ENCODE results near the gene LHFPL3. TPM values are rescaled to one million over a fixed set of nuclear protein-coding genes. Genes with fewer than 3 reads are reported as not detected.

Gene LHFPL3
- total RNA-seq, 1 experiment from 2014 or later = not detected

DNA sequence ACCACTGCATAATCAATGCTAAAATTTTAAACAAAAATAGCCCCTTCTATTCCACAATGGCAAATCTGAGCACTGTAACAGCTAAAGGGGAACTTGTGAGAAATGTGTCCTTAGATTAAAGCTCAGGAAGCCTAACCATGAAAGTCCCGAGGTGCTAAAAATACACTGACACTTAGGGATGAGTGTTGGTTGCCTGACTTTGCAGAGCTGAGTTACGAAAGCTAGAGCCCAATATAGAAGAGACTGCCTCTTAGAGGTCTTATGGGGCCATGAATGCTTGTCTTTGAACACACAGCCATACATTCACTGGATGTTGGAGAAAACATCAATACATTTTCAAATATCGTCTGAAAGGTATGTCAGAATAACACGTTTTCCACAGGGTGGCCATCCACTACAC, 209.7 kb downstream of the LHFPL3 start:
- intact Hi-C loops (cut with micrococcal nuclease) = no loop called here

GRCh38 chr7:104541897-104542296, 213.5 kb downstream of the LHFPL3 start:
- RAD21 ChIA-PET (ENCODE audit: low non-redundant PET in 1 of 2, low total read pairs in 2 of 2, uncharacterized antibody in 2 of 2, unreplicated experiment in 2 of 2) = no interaction called here
- ATAC-seq (no peak), DNase-seq (ENCODE audit: low read depth, low spot score) (no peak)
- Histone ChIP-seq H3K79me2 (ENCODE audit: insufficient read depth, low read length) (no peaks in the 10 kb centered on the region), H3K4me2 (ENCODE audit: low read length) (no peak overlapping the region), H2AFZ (ENCODE audit: low read depth, low read length, poor library complexity, severe bottlenecking) (no peak overlapping the region), H4K20me1 (ENCODE audit: insufficient read depth) (no peaks in the 10 kb centered on the region), H3K4me1 (ENCODE audit: control insufficient read depth in 1 of 2, insufficient read depth in 2 of 2, low read length in 2 of 2) (no peaks in the 10 kb centered on the region), H3K9me2 (ENCODE audit: insufficient read depth) (no peaks in the 10 kb centered on the region), H3K27ac (ENCODE audit: low read depth, low read length) (no peak overlapping the region), H3K36me3 (ENCODE audit: control insufficient read depth in 1 of 2, insufficient read depth in 2 of 2, low read length in 2 of 2) (no peaks in the 10 kb centered on the region), H3K9me3 (ENCODE audit: control insufficient read depth in 1 of 2, insufficient read depth in 1 of 2, low read depth in 1 of 2, low read length in 2 of 2) (no peaks in the 10 kb centered on the region), H3K9ac (ENCODE audit: low read length) (no peak overlapping the region), H3K27me3 (ENCODE audit: insufficient read depth, low read length) (no peaks in the 10 kb centered on the region; the same call in 1 of the 2 replicates), H3K4me3 (replicated peaks in 1 of 2; ENCODE audit: low read depth in 1 of 2, low read length in 2 of 2) (no peak overlapping the region)
- POLR2A ChIA-PET = no interaction called here
- BruUV-seq (replicated peaks) = no TSS peak
- CTCF ChIA-PET = no interaction called here
- intact Hi-C loops (cut with micrococcal nuclease) = no loop called here
- no peak for TF ChIP-seq EZH2phosphoT487 (IDR thresholded peaks at IDR 0.05; ENCODE audit: borderline replicate concordance)
- TF ChIP-seq, protein P1, sequence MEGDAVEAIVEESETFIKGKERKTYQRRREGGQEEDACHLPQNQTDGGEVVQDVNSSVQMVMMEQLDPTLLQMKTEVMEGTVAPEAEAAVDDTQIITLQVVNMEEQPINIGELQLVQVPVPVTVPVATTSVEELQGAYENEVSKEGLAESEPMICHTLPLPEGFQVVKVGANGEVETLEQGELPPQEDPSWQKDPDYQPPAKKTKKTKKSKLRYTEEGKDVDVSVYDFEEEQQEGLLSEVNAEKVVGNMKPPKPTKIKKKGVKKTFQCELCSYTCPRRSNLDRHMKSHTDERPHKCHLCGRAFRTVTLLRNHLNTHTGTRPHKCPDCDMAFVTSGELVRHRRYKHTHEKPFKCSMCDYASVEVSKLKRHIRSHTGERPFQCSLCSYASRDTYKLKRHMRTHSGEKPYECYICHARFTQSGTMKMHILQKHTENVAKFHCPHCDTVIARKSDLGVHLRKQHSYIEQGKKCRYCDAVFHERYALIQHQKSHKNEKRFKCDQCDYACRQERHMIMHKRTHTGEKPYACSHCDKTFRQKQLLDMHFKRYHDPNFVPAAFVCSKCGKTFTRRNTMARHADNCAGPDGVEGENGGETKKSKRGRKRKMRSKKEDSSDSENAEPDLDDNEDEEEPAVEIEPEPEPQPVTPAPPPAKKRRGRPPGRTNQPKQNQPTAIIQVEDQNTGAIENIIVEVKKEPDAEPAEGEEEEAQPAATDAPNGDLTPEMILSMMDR (IDR thresholded peaks at IDR 0.05 in 2 of 3, conservative IDR thresholded peaks at IDR 0.05 in 1 of 3; ENCODE audit: borderline replicate concordance in 1 of 3, insufficient read depth in 1 of 3, low read depth in 2 of 3, low read length in 2 of 3) = no peak
- no peak for TF ChIP-seq ZBTB33 (IDR thresholded peaks at IDR 0.05; ENCODE audit: extremely low read depth, insufficient replicate concordance, low read length)
- TF ChIP-seq ZNF274 (IDR thresholded peaks at IDR 0.05; ENCODE audit: low read depth, low read length) = no peak
- TF ChIP-seq ELF1 (IDR thresholded peaks at IDR 0.05; ENCODE audit: borderline replicate concordance, low read depth) = no peak
- no peak for TF ChIP-seq EZH2 (IDR thresholded peaks at IDR 0.05)
- no peak for TF ChIP-seq POLR2AphosphoS5 (IDR thresholded peaks at IDR 0.05; ENCODE audit: low read depth, low read length)
- TF ChIP-seq EGR1 (IDR thresholded peaks at IDR 0.05; ENCODE audit: low read depth) = no peak
- no peak for TF ChIP-seq CBX3 (IDR thresholded peaks at IDR 0.05; ENCODE audit: low read depth)
- TF ChIP-seq SP1 (IDR thresholded peaks at IDR 0.05; ENCODE audit: low read depth) = no peak
- no peak for TF ChIP-seq CEBPB (IDR thresholded peaks at IDR 0.05; ENCODE audit: low read depth)
- no peak for TF ChIP-seq RAD21 (IDR thresholded peaks at IDR 0.05; ENCODE audit: low read depth)
- no peak for TF ChIP-seq FOSL1 (IDR thresholded peaks at IDR 0.05; ENCODE audit: low read depth)
- TF ChIP-seq SRF (IDR thresholded peaks at IDR 0.05; ENCODE audit: low read depth) = no peak
- no peak for TF ChIP-seq ZFX (IDR thresholded peaks at IDR 0.05)

More for the DNA sequence above, 209.7 kb downstream of the LHFPL3 start:
- Histone ChIP-seq H3K9ac (ENCODE audit: low read length) (no peak overlapping the region), H3K4me2 (ENCODE audit: low read length) (no peak overlapping the region), H3K27me3 (ENCODE audit: insufficient read depth, low read length) (no peaks in the 10 kb centered on the region; the same call in none of the 2 replicates), H4K20me1 (ENCODE audit: insufficient read depth) (no peaks in the 10 kb centered on the region), H3K27ac (ENCODE audit: low read depth, low read length) (no peak overlapping the region), H3K9me3 (ENCODE audit: control insufficient read depth in 1 of 2, insufficient read depth in 1 of 2, low read depth in 1 of 2, low read length in 2 of 2) (no peaks in the 10 kb centered on the region), H2AFZ (ENCODE audit: low read depth, low read length, poor library complexity, severe bottlenecking) (no peak overlapping the region), H3K9me2 (ENCODE audit: insufficient read depth) (no peaks in the 10 kb centered on the region), H3K4me3 (replicated peaks in 1 of 2; ENCODE audit: low read depth in 1 of 2, low read length in 2 of 2) (no peak overlapping the region), H3K36me3 (ENCODE audit: control insufficient read depth in 1 of 2, insufficient read depth in 2 of 2, low read length in 2 of 2) (no peaks in the 10 kb centered on the region), H3K79me2 (ENCODE audit: insufficient read depth, low read length) (no peaks in the 10 kb centered on the region), H3K4me1 (ENCODE audit: control insufficient read depth in 1 of 2, insufficient read depth in 2 of 2, low read length in 2 of 2) (no peaks in the 10 kb centered on the region)
- no peak for TF ChIP-seq MAX (IDR thresholded peaks at IDR 0.05)
- no peak for TF ChIP-seq JUND (IDR thresholded peaks at IDR 0.05)
- no peak for TF ChIP-seq SIN3A (IDR thresholded peaks at IDR 0.05; ENCODE audit: low read depth)
- TF ChIP-seq YY1 (IDR thresholded peaks at IDR 0.05; ENCODE audit: extremely low read depth, insufficient replicate concordance, low read depth, low read length) = no peak
- BruUV-seq (replicated peaks) = no TSS peak
- DNase-seq (ENCODE audit: low read depth, low spot score) (no peak), ATAC-seq (no peak)
- ChIA-PET POLR2A (no interaction called here), RAD21 (ENCODE audit: low non-redundant PET in 1 of 2, low total read pairs in 2 of 2, uncharacterized antibody in 2 of 2, unreplicated experiment in 2 of 2) (no interaction called here), CTCF (no interaction called here)
